Type B pancreatic cell (in vitro differentiated cells): ENCODE measurements around the gene ABCA7. TPM values are rescaled to one million over a fixed set of nuclear protein-coding genes. Genes with fewer than 3 reads are reported as not detected.
"Not testable (repeated sequence)": the region's sequence is repeated elsewhere in the genome, so short reads cannot be mapped to it uniquely, and the experiment has no call there.

Experiments
- DNase-seq: peaks from one replicate; pipeline ENCODE4 v3.0.0; 2021; ENCODE audit warnings: mixed read lengths; ENCODE audit not compliant: unreplicated experiment; ENCODE audit errors: extremely low spot score
- H3K27ac Mint-ChIP-seq: 2 replicates; pipeline ENCODE4 v1.8.0; 2021; ENCODE audit warnings: mild to moderate bottlenecking, mixed read lengths
- H3K27me3 Mint-ChIP-seq: 2 replicates; pipeline ENCODE4 v1.8.0; 2021; ENCODE audit warnings: mixed read lengths
- H3K36me3 Mint-ChIP-seq: 2 replicates; pipeline ENCODE4 v1.8.0; 2021; ENCODE audit warnings: mixed read lengths
- H3K4me1 Mint-ChIP-seq: one replicate; pipeline ENCODE4 v1.8.0; 2021; ENCODE audit warnings: mixed read lengths; ENCODE audit not compliant: unreplicated experiment
- H3K4me3 Mint-ChIP-seq: 2 replicates; pipeline ENCODE4 v1.8.0; 2021; ENCODE audit warnings: mild to moderate bottlenecking, mixed read lengths
- H3K9me3 Mint-ChIP-seq: 2 replicates; pipeline ENCODE4 v1.8.0; 2021; ENCODE audit warnings: mixed read lengths
- CTCF ChIP-seq: fragments of 200-600 bp; sonication (generic); conservative IDR thresholded peaks from 2 replicates; pipeline ENCODE4 v1.5.0; 2021; ENCODE audit warnings: antibody characterized with exemption, mild to moderate bottlenecking
- total RNA-seq: library from RNA; stranded (reverse); gene quantifications from 2 replicates; pipeline ENCODE4 v1.2.1, GENCODE V29; 2021; ENCODE audit warnings: low replicate concordance

The ABCA7 gene
- total RNA-seq, 1 donor from 2014 or later: 26.1 TPM

- no peak for TF ChIP-seq CTCF
- Mint-ChIP-seq H3K9me3 (no peaks in the 10 kb centered on the region), H3K27me3 (peaks cover 6% of the 10 kb centered on the region), H3K4me3 (peak overlapping the region; percentile 75), H3K27ac (peak overlapping the region; percentile 61), H3K4me1 (peaks cover 21% of the 10 kb centered on the region), H3K36me3 (no peaks in the 10 kb centered on the region)
- no peak for DNase-seq
Observed at GRCh38 chr19:1018393-1018792, 21.5 kb upstream of the ABCA7 start.

GRCh38 chr19:1018932-1019615 is 20.8 kb upstream of the ABCA7 start:
- Mint-ChIP-seq H3K27me3 (peaks cover 6% of the 10 kb centered on the region), H3K36me3 (no peaks in the 10 kb centered on the region), H3K9me3 (no peaks in the 10 kb centered on the region), H3K27ac (peak overlapping the region; percentile 61), H3K4me1 (peaks cover 21% of the 10 kb centered on the region), H3K4me3 (peak overlapping the region; percentile 92)
- DNase-seq: no peak
- no peak for TF ChIP-seq CTCF

- peak overlapping the region; percentile 84 for H3K27ac Mint-ChIP-seq
- H3K9me3 Mint-ChIP-seq: no peaks in the 10 kb centered on the region
- no peak for DNase-seq
- peaks cover 21% of the 10 kb centered on the region for H3K4me1 Mint-ChIP-seq
- H3K27me3 Mint-ChIP-seq: peaks cover 6% of the 10 kb centered on the region
- H3K4me3 Mint-ChIP-seq: peak overlapping the region; percentile 92
- TF ChIP-seq CTCF: no peak
- no peaks in the 10 kb centered on the region for H3K36me3 Mint-ChIP-seq
Observed at GRCh38 chr19:1019616-1019961, 20.3 kb upstream of the ABCA7 start.

GRCh38 chr19:1019980-1020867 is 19.7 kb upstream of the ABCA7 start:
- Mint-ChIP-seq H3K4me1 (peaks cover 21% of the 10 kb centered on the region), H3K36me3 (no peaks in the 10 kb centered on the region), H3K27me3 (peaks cover 6% of the 10 kb centered on the region), H3K27ac (peak overlapping the region; percentile 84), H3K9me3 (no peaks in the 10 kb centered on the region), H3K4me3 (peak overlapping the region; percentile 92)
- TF ChIP-seq CTCF: no peak
- DNase-seq: no peak

- Mint-ChIP-seq H3K27ac (peak within 1 kb of the TSS; percentile 100), H3K4me1 (peaks cover 16% of the 10 kb centered on the region), H3K36me3 (no peaks in the 10 kb centered on the region), H3K27me3 (peaks cover 6% of the 10 kb centered on the region), H3K9me3 (no peaks in the 10 kb centered on the region), H3K4me3 (peak within 1 kb of the TSS; percentile 92)
- no peak for TF ChIP-seq CTCF
- peak; percentile 98 for DNase-seq
Observed at GRCh38 chr19:1020868-1021425, 19.0 kb upstream of the ABCA7 start, which contains the start of gene TMEM259. Gene TMEM259, minus strand, starts transcription at chr19:1021123. Its CDS starts 127 bp downstream, at chr19:1020996.

GRCh38 chr19:1023883-1024188 is 16.1 kb upstream of the ABCA7 start:
- H3K9me3 Mint-ChIP-seq, H3K27me3 Mint-ChIP-seq, DNase-seq, H3K4me1 Mint-ChIP-seq, H3K36me3 Mint-ChIP-seq: not testable (repeated sequence)
- Mint-ChIP-seq H3K27ac (peak overlapping the region; percentile 46), H3K4me3 (peak overlapping the region; percentile 28)

GRCh38 chr19:1025080-1025479 is 14.8 kb upstream of the ABCA7 start:
- peaks cover 10% of the 10 kb centered on the region for H3K4me1 Mint-ChIP-seq
- H3K27ac Mint-ChIP-seq, H3K9me3 Mint-ChIP-seq, H3K36me3 Mint-ChIP-seq, H3K27me3 Mint-ChIP-seq, DNase-seq: not testable (repeated sequence)
- H3K4me3 Mint-ChIP-seq: peak overlapping the region; percentile 50
